ENCODE data around the gene SYN1.

GRCh38 chrX:47648376-47648775 lies 28.7 kb upstream of the SYN1 start:
- TF ChIP-seq, protein P1, sequence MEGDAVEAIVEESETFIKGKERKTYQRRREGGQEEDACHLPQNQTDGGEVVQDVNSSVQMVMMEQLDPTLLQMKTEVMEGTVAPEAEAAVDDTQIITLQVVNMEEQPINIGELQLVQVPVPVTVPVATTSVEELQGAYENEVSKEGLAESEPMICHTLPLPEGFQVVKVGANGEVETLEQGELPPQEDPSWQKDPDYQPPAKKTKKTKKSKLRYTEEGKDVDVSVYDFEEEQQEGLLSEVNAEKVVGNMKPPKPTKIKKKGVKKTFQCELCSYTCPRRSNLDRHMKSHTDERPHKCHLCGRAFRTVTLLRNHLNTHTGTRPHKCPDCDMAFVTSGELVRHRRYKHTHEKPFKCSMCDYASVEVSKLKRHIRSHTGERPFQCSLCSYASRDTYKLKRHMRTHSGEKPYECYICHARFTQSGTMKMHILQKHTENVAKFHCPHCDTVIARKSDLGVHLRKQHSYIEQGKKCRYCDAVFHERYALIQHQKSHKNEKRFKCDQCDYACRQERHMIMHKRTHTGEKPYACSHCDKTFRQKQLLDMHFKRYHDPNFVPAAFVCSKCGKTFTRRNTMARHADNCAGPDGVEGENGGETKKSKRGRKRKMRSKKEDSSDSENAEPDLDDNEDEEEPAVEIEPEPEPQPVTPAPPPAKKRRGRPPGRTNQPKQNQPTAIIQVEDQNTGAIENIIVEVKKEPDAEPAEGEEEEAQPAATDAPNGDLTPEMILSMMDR (IDR thresholded peaks at IDR 0.05) = no peak
- TF ChIP-seq POLR2A (IDR thresholded peaks at IDR 0.05) = no peak
